ENCODE results near the gene RXYLT1. TPM values are rescaled to one million over a fixed set of nuclear protein-coding genes. Genes with fewer than 3 reads are reported as not detected.

RXYLT1 gene
- total RNA-seq, 2 experiments from 2014 or later = 9.8 to 12.7 TPM

DNA sequence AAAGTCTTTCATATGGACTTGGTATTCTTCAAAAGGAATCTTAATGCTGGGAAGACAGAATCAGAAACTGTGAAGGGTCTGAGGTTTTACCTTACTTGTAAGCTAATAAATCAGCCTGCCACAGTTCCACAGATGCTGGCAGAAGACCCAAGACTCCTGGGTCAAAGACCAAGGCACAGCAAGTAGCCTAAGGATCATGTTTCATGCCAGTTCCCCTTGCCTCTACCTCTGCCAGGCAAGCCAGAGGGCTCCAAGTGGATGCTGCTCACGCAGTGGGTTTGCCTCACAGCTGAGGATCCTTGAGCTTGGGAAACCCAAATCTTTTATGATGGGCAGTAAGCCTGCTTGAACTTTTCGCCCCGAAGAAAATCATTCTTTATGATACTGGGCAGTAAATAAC lies 15.2 kb upstream of the RXYLT1 start:
- intact Hi-C loops (cut with micrococcal nuclease) = no loop called here
- Mint-ChIP-seq H3K9me3 (peaks cover under 1% of the 10 kb centered on the region), H3K27me3 (ENCODE audit: low read depth) (peaks cover 11% of the 10 kb centered on the region), H3K36me3 (ENCODE audit: low read depth) (peaks cover under 1% of the 10 kb centered on the region), H3K27ac (no peak overlapping the region), H3K4me3 (no peak overlapping the region), H3K4me1 (ENCODE audit: low read depth) (no peaks in the 10 kb centered on the region)
- no peak for DNase-seq
- CTCF ChIA-PET = interaction anchor here (1.1 kb wide), 1 partner anchor 38 kb away, joined by 3 read pairs; no protein-coding TSS in a partner anchor

DNA sequence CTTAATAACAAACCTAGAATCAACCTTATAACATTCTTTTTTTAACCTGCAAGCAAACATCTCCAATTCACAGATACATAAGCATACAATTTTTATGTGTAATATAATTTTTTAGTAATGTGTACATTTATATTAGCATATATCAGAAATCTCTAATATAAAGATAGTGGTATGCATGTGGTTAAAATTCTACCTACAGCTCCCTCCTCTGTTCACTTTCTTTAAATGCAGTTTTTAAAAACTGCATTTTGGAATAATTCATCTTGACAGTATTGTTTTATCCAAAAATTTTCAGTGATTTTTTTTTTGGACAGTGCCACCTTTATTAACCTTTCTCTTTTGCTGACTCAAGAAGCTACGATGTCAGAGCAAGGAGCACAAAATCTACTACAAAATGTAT lies 13.2 kb upstream of the RXYLT1 start:
- CTCF ChIA-PET = interaction anchor here (0.7 to 1.0 kb wide), 3 partner anchors 10 to 624 kb away, joined by 3 to 4 read pairs (median 3); no protein-coding TSS in a partner anchor

DNA sequence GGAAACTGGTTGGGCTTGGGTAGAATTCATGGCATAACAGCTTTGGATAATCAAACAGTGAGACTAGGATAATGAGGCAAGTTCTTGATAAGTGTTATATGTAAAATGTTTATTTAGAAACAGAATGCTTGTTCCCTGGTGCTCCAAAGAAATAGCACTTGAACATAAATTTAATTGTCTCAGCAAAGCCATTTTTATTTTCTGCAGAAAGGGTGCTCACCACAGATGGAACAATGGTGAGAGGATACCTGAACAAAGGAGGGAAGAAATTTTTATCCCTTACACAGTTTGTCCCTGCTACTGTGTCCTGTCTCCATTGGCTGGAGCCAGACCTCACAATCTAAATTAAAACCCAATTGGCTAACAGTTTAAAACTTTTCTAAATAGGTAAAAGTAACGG lies 9.3 kb upstream of the RXYLT1 start:
- Mint-ChIP-seq H3K27me3 (ENCODE audit: low read depth) (peaks cover 11% of the 10 kb centered on the region), H3K4me1 (ENCODE audit: low read depth) (no peaks in the 10 kb centered on the region), H3K27ac (no peak overlapping the region), H3K36me3 (ENCODE audit: low read depth) (peaks cover 2% of the 10 kb centered on the region), H3K4me3 (no peak overlapping the region), H3K9me3 (peaks cover 10% of the 10 kb centered on the region)
- DNase-seq = no peak
- CTCF ChIA-PET = no interaction called here
- intact Hi-C loops (cut with micrococcal nuclease) = loop anchor here (10.0 kb wide), 1 partner anchor 1166 kb away; no protein-coding TSS in a partner anchor

More for the DNA sequence above, 13.2 kb upstream of the RXYLT1 start:
- H3K36me3 Mint-ChIP-seq (ENCODE audit: low read depth) = peaks cover 2% of the 10 kb centered on the region
- H3K4me3 Mint-ChIP-seq = no peak overlapping the region
- no peaks in the 10 kb centered on the region for H3K4me1 Mint-ChIP-seq (ENCODE audit: low read depth)
- intact Hi-C loops (cut with micrococcal nuclease) = loop anchor here (2.0 kb wide), 1 partner anchor 98 kb away; the partner anchor contains the start of gene DPY19L2
- DNase-seq = no peak
- no peak overlapping the region for H3K27ac Mint-ChIP-seq
- H3K9me3 Mint-ChIP-seq = peaks cover 10% of the 10 kb centered on the region
- peaks cover 11% of the 10 kb centered on the region for H3K27me3 Mint-ChIP-seq (ENCODE audit: low read depth)

DNA sequence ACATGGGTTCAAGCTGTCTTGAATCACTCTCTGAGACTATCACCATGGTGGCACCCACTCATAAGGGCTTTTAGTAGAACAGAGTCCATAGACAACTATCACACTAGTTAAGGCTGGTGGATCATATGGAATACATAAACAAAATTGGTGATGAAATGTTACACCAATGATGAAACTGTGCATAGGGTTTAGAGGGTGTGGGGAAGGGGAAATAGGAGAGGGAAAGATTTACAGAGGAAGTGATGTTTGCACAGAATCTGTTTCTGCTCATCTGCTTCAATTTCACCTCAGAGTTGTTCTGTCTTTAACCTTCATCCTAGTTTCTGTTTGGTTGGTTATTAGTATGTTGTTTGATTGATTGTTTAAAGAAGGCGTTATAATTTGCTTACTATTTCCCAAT lies 2.4 kb upstream of the RXYLT1 start:
- CTCF ChIA-PET = interaction anchor here (1.1 kb wide), 1 partner anchor 77 kb away, joined by 3 read pairs; no protein-coding TSS in a partner anchor
- DNase-seq = no peak

DNA sequence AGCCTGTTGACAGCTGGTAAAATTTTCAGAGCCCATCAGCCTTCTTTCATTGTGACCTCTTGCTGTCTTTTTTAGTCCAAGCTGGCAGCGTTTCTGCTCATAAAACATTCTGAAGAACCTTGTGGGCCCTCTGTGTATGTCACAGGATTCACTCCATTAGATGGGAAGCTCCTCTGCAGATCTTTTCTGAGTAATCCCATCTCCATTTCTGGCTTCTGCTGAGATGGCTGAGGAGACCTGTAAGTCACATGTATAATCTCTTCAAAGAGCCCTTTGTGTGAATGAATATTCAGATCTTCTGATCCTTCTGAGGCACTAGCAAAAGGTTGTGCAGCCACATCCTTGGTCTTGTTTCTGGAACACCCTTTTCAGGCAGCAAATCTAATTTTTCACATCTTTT lies 2.8 kb downstream of the RXYLT1 start:
- Mint-ChIP-seq H3K27ac (no peak overlapping the region), H3K4me1 (ENCODE audit: low read depth) (peaks cover 20% of the 10 kb centered on the region), H3K9me3 (no peaks in the 10 kb centered on the region), H3K27me3 (ENCODE audit: low read depth) (no peaks in the 10 kb centered on the region), H3K36me3 (ENCODE audit: low read depth) (peaks cover 41% of the 10 kb centered on the region), H3K4me3 (no peak overlapping the region)
- CTCF ChIA-PET = no interaction called here
- intact Hi-C loops (cut with micrococcal nuclease) = loop anchor here (5.0 kb wide), 1 partner anchor 60 kb away; the partner anchor contains the start of gene SRGAP1
- no peak for DNase-seq

More for the DNA sequence above, 2.4 kb upstream of the RXYLT1 start:
- H3K4me3 Mint-ChIP-seq = no peak overlapping the region
- H3K36me3 Mint-ChIP-seq (ENCODE audit: low read depth) = peaks cover 7% of the 10 kb centered on the region
- intact Hi-C loops (cut with micrococcal nuclease) = loop anchor here (5.0 to 10.0 kb wide), 2 partner anchors 610 to 1173 kb away; no protein-coding TSS in a partner anchor
- no peak overlapping the region for H3K27ac Mint-ChIP-seq
- no peaks in the 10 kb centered on the region for H3K27me3 Mint-ChIP-seq (ENCODE audit: low read depth)
- H3K4me1 Mint-ChIP-seq (ENCODE audit: low read depth) = peaks cover 16% of the 10 kb centered on the region
- H3K9me3 Mint-ChIP-seq = no peaks in the 10 kb centered on the region

DNA sequence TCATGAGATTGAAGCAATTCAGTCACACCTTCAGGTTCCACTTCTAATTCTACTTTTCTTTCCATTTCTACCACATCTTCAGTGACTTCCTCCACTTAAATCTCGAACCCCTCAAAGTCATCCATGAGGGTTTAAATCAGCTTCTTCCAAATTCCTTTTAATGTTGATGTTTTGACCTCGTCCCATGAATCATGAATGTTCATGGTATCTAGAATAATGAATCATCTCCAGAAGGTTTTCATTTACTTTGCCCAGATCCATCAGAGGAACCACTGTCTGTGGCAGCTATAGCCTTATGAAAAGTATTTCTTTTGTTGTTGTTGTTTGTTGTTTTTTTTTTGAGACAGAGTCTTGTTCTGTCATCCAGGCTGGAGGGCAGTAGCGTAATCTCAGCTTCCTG lies 7.6 kb downstream of the RXYLT1 start:
- peaks cover 7% of the 10 kb centered on the region for H3K4me1 Mint-ChIP-seq (ENCODE audit: low read depth)
- intact Hi-C loops (cut with micrococcal nuclease) = no loop called here
- H3K4me3 Mint-ChIP-seq = no peak overlapping the region
- no peak for DNase-seq
- CTCF ChIA-PET = interaction anchor here (1.0 kb wide), 1 partner anchor 14 kb away, joined by 3 read pairs; no protein-coding TSS in a partner anchor
- no peaks in the 10 kb centered on the region for H3K9me3 Mint-ChIP-seq
- peak overlapping the region; percentile 6 for H3K27ac Mint-ChIP-seq
- peaks cover 69% of the 10 kb centered on the region for H3K36me3 Mint-ChIP-seq (ENCODE audit: low read depth)
- H3K27me3 Mint-ChIP-seq (ENCODE audit: low read depth) = no peaks in the 10 kb centered on the region

DNA sequence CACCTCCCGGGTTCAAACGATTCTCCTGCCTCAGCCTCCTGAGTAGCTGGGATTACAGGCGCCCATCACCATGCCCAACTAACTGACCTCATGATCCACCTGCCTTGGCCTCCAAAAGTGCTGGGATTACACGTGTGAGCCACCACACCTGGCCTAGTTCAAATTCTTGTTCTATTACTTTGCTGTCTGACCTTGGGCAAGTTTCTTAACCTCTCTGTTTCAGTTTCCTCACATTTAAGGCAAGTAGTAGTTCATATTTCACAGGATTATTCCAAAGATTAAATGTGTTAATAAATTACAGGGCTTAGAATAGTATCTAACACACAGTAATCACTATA lies 10.9 kb downstream of the RXYLT1 start:
- CTCF ChIA-PET = no interaction called here
- no peaks in the 10 kb centered on the region for H3K27me3 Mint-ChIP-seq (ENCODE audit: low read depth)
- no peak overlapping the region for H3K27ac Mint-ChIP-seq
- peaks cover 4% of the 10 kb centered on the region for H3K4me1 Mint-ChIP-seq (ENCODE audit: low read depth)
- no peak overlapping the region for H3K4me3 Mint-ChIP-seq
- H3K9me3 Mint-ChIP-seq = no peaks in the 10 kb centered on the region
- peaks cover 48% of the 10 kb centered on the region for H3K36me3 Mint-ChIP-seq (ENCODE audit: low read depth)
- intact Hi-C loops (cut with micrococcal nuclease) = no loop called here
- no peak for DNase-seq

DNA sequence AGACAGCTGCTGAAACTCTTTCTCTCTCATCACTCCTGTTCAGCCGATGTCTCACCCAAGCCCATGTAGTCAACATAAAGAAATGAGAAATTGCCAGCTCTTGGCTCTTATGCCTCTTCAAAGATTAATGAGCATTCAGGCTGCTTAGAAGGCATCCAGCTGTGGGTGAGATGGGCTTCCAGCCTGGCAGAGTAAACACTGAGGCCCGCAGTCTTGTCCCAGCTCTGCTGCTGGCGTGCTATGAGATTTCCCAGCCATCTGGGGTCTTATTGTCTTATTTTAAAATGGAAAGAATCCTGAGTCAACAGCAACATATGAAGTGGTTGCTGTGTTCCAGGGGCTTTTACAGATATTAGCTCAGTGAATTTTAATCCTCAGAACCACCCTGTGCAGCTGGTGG lies 12.6 kb downstream of the RXYLT1 start:
- Mint-ChIP-seq H3K36me3 (ENCODE audit: low read depth) (peaks cover 40% of the 10 kb centered on the region), H3K4me3 (no peak overlapping the region), H3K27ac (no peak overlapping the region), H3K9me3 (no peaks in the 10 kb centered on the region), H3K4me1 (ENCODE audit: low read depth) (peaks cover 3% of the 10 kb centered on the region), H3K27me3 (ENCODE audit: low read depth) (no peaks in the 10 kb centered on the region)
- intact Hi-C loops (cut with micrococcal nuclease) = no loop called here
- CTCF ChIA-PET = interaction anchor here (0.5 to 1.2 kb wide), 2 partner anchors 23 to 744 kb away, joined by 3 to 5 read pairs; no protein-coding TSS in a partner anchor
- no peak for DNase-seq

DNA sequence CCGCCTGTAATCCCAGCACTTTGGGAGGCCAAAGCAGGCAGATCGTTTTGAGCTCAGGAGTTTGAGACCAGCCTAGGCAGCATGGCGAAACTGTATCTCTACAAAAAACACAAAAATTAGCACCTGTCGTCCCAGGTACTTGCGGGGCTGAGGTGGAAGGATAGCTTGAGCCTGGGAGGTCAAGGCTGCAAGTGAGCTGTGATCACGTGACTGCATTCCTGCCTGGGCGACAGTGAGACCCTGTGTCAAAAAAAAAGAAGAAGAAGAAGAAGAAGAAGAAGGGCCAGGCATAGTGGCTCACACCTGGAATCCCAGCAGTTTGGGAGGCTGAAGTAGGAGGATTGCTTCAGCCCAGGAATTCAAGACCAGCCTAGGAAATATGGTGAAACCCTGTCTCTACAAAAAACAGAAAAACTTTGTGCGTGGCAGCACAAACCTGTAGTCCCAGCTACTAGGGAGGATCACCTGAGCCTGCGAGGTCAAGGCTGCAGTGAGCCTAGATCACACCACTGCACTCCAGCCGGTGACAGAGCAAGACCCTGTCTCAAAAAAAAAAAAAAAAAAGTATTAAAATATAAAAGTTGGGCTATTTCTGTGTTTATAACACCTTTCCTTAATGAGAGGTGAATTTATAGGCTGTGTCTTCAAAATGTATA lies 15.5 kb downstream of the RXYLT1 start:
- H3K36me3 Mint-ChIP-seq (ENCODE audit: low read depth) = peaks cover 19% of the 10 kb centered on the region
- no peak for DNase-seq
- H3K27me3 Mint-ChIP-seq (ENCODE audit: low read depth) = no peaks in the 10 kb centered on the region
- CTCF ChIA-PET = interaction anchor here (0.6 to 0.7 kb wide), 2 partner anchors 32 to 228 kb away, joined by 3 to 4 read pairs; no protein-coding TSS in a partner anchor
- no peaks in the 10 kb centered on the region for H3K9me3 Mint-ChIP-seq
- H3K4me3 Mint-ChIP-seq = no peak overlapping the region
- no peak overlapping the region for H3K27ac Mint-ChIP-seq
- intact Hi-C loops (cut with micrococcal nuclease) = no loop called here
- H3K4me1 Mint-ChIP-seq (ENCODE audit: low read depth) = peaks cover 3% of the 10 kb centered on the region

DNA sequence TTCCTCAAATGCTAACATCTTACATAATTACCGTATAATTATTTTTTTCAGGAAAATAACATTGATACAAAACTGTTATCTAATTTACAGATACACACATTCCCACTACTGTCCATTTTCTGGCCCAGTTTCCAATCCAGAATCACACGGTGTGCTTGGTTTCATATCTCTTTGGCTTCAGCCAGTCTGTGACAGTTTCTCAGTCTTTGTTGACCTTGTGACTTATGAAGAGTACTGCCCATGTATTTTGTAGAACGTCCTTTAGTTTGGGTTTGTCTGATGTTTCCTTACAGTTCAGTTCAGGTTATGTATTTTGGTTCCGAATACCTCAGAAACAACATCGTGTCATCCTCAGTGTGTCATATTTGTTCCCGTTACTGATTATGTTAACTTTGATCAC lies 16.2 kb downstream of the RXYLT1 start:
- Mint-ChIP-seq H3K4me3 (no peak overlapping the region), H3K27me3 (ENCODE audit: low read depth) (no peaks in the 10 kb centered on the region), H3K4me1 (ENCODE audit: low read depth) (peaks cover 3% of the 10 kb centered on the region), H3K27ac (no peak overlapping the region), H3K36me3 (ENCODE audit: low read depth) (peaks cover 11% of the 10 kb centered on the region), H3K9me3 (no peaks in the 10 kb centered on the region)
- CTCF ChIA-PET = no interaction called here
- no peak for DNase-seq
- intact Hi-C loops (cut with micrococcal nuclease) = no loop called here

DNA sequence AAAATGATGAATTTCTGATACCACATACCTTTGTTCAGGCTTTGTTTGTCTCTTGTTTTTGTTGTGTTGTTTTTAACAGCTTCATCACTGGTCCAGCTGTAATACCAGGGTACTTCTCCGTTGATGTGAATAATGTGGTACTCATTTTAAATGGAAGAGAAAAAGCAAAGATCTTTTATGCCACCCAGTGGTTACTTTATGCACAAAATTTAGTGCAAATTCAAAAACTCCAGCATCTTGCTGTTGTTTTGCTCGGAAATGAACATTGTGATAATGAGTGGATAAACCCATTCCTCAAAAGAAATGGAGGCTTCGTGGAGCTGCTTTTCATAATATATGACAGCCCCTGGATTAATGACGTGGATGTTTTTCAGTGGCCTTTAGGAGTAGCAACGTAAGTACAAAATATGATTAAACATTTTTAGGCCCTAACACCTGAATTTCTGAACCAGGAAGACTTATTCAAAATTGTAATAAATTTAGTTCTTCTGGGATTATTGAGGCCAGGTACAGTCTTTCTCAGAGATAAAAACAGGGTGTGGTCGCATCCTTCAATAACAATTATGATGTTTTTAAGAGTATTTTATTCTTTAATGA lies 22.4 kb downstream of the RXYLT1 start:
- Mint-ChIP-seq H3K9me3 (no peaks in the 10 kb centered on the region), H3K36me3 (ENCODE audit: low read depth) (peaks cover 9% of the 10 kb centered on the region), H3K27me3 (ENCODE audit: low read depth) (no peaks in the 10 kb centered on the region), H3K4me3 (no peak overlapping the region), H3K27ac (no peak overlapping the region), H3K4me1 (ENCODE audit: low read depth) (peaks cover 2% of the 10 kb centered on the region)
- intact Hi-C loops (cut with micrococcal nuclease) = loop anchor here (1.0 to 5.0 kb wide), 4 partner anchors 133 to 699 kb away; partner anchors contain the start of genes AVPR1A and DPY19L2
- CTCF ChIA-PET = interaction anchor here (0.6 to 1.2 kb wide), 7 partner anchors 9 to 502 kb away, joined by 3 to 4 read pairs (median 3); no protein-coding TSS in a partner anchor
- no peak for DNase-seq

DNA sequence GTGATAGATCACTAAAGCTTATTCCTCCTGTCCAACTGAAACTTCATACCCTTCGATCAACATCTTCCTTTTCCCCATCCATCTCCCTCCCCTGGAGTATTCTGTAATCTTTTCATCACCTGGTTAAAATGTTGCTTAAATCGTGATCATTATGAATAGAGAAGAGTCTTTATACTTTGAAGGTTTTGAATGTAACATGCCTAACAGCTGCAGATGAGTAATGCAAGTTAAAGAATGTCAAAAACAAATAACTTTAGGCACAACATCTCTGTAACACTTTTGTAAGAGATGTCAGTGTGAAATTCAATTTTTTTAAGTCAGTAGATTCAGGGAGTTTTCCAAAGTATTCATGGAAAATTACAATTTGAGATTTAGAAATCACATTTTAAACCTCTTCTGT lies 25.0 kb downstream of the RXYLT1 start:
- H3K9me3 Mint-ChIP-seq = no peaks in the 10 kb centered on the region
- peaks cover 9% of the 10 kb centered on the region for H3K36me3 Mint-ChIP-seq (ENCODE audit: low read depth)
- CTCF ChIA-PET = interaction anchor here (0.6 kb wide), 1 partner anchor 1035 kb away, joined by 3 read pairs; no protein-coding TSS in a partner anchor
- no peaks in the 10 kb centered on the region for H3K27me3 Mint-ChIP-seq (ENCODE audit: low read depth)
- no peak overlapping the region for H3K27ac Mint-ChIP-seq
- DNase-seq = no peak
- intact Hi-C loops (cut with micrococcal nuclease) = loop anchor here (5.0 kb wide), 1 partner anchor 652 kb away; the partner anchor contains the start of gene AVPR1A
- H3K4me1 Mint-ChIP-seq (ENCODE audit: low read depth) = peaks cover 2% of the 10 kb centered on the region
- no peak overlapping the region for H3K4me3 Mint-ChIP-seq
